ENCODE measurements around the gene NUDT22. TPM values are rescaled to one million over a fixed set of nuclear protein-coding genes. Genes with fewer than 3 reads are reported as not detected.

Gene NUDT22
- total and polyA plus RNA-seq, 2 of the 4 experiments (the other 2 are of a cell fraction), result 21.3 to 44.6 TPM

DNA sequence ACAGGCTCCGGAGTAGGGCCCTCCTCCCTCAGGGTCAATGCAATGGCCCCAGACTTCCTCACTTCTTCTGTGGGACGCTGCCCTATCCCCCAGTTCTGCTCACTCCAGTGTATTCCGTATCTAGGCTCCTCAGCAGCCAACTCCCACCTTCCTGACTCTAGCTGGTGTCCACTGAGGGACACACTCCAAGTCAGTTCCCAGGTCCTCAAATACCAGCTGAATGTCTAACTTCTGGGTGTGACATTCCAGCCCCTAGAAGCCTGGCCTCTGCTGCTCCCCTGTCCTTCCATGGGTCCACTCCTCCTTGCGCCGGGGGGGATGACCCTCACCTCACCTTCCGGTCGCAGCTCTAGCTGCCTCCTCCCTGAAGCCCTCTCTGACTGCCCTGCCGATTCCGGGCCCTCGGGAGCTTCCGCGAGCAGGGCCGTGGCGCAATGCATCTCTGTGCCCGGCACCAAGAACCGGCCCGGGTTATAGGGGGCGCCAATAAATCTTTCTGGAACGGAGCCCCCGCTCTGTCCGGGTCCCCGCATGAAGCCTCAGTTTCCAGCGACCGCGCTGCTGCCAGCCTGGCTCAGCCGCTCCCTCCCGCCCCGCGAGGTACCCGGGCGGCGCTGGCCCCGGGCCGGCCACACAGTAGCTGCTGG lies 42.9 kb downstream of the NUDT22 start:
- ChIA-PET POLR2A (ENCODE audit: unreplicated experiment) (interaction anchor here (1.2 kb wide), 1 partner anchor 19 kb away, joined by 3 read pairs; no protein-coding TSS in a partner anchor), CTCF (interaction anchor here (1.3 to 1.5 kb wide), 2 partner anchors 8 to 65 kb away, joined by 3 read pairs; no protein-coding TSS in a partner anchor)
- Histone ChIP-seq H3K56ac (ENCODE audit: extremely low read depth, insufficient read depth, low read length) (peak overlapping the region; percentile 82), H2BK15ac (ENCODE audit: low read depth, low read length) (0 out of 3 replicates have a peak overlapping the region, but pooled peaks have one; percentile 39), H4K5ac (ENCODE audit: low read depth, low read length) (peak overlapping the region; percentile 51), H2BK5ac (ENCODE audit: low read depth, low read length, poor library complexity, severe bottlenecking) (peak overlapping the region; percentile 61), H3K9ac (ENCODE audit: low read depth, low read length) (peak overlapping the region; percentile 75), H3K4ac (ENCODE audit: low read depth, low read length) (peak overlapping the region; percentile 88), H3K27me3 (ENCODE audit: control insufficient read depth, insufficient read depth, low read length) (no peaks in the 10 kb centered on the region), H3K4me3 (ENCODE audit: insufficient read depth, low read depth, low read length) (peak overlapping the region; percentile 56), H3K4me1 (ENCODE audit: control insufficient read depth, insufficient read depth, low read length) (peaks cover 11% of the 10 kb centered on the region), H2BK20ac (ENCODE audit: low read depth, low read length) (0 out of 2 replicates have a peak overlapping the region, but pooled peaks have one; percentile 20), H3K9me3 (ENCODE audit: control insufficient read depth, insufficient read depth, low read length) (no peaks in the 10 kb centered on the region), H3K23ac (ENCODE audit: low read depth, low read length) (peak overlapping the region; percentile 74), H3K18ac (ENCODE audit: low read depth, low read length) (peak overlapping the region; percentile 1; the same call in 1 of the 2 replicates), H3K79me1 (ENCODE audit: low read depth in 1 of 2, low read length in 2 of 2) (peaks cover 9 to 33% of the 10 kb centered on the region in 2 experiments), H4K91ac (ENCODE audit: insufficient read depth, low read depth, low read length) (peak overlapping the region; percentile 94), H4K8ac (ENCODE audit: low read depth in 2 of 2, low read length in 2 of 2) (peak overlapping the region; percentile 77 to 96), H2BK120ac (ENCODE audit: low read depth, low read length) (peak overlapping the region; percentile 67), H3K36me3 (ENCODE audit: control insufficient read depth, insufficient read depth, low read length) (peaks cover 10% of the 10 kb centered on the region; the same call in 1 of the 2 replicates), H2AK5ac (ENCODE audit: low read depth, low read length) (peak overlapping the region; percentile 94), H3K14ac (replicated peaks; ENCODE audit: low read depth, low read length) (peak overlapping the region; percentile 87), H3K9me1 (ENCODE audit: insufficient read depth, low read length) (peaks cover 5% of the 10 kb centered on the region; the same call in 1 of the 2 replicates), H4K20me1 (ENCODE audit: insufficient read depth, low read length) (no peaks in the 10 kb centered on the region; the same call in 1 of the 2 replicates), H2AK9ac (replicated peaks; ENCODE audit: low read depth, low read length, poor library complexity) (peak overlapping the region; percentile 90), H3K4me2 (ENCODE audit: low read depth, low read length) (peak overlapping the region; percentile 73), H3K27ac (ENCODE audit: insufficient read depth, low read length) (peak overlapping the region; percentile 76), H2AFZ (replicated peaks; ENCODE audit: low read length, poor library complexity) (peak overlapping the region; percentile 96)
- intact Hi-C loops (cut with micrococcal nuclease), result loop anchor here (1.0 kb wide), 1 partner anchor 39 kb away; the partner anchor contains the start of gene DNAJC4
- peak; percentile 37; the same call in 1 of the 2 replicates for TF ChIP-seq CEBPB (IDR thresholded peaks at IDR 0.05; ENCODE audit: low read depth, low read length)
- TF ChIP-seq, protein P1, sequence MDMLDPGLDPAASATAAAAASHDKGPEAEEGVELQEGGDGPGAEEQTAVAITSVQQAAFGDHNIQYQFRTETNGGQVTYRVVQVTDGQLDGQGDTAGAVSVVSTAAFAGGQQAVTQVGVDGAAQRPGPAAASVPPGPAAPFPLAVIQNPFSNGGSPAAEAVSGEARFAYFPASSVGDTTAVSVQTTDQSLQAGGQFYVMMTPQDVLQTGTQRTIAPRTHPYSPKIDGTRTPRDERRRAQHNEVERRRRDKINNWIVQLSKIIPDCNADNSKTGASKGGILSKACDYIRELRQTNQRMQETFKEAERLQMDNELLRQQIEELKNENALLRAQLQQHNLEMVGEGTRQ (IDR thresholded peaks at IDR 0.05; ENCODE audit: low read depth, low read length), result no peak
- ATAC-seq (ENCODE audit: low read depth) (peak; percentile 10), DNase-seq (peak; percentile 41)
- dilution Hi-C loops (cut with HindIII; ENCODE audit: low sequenced_read_pairs, unreplicated experiment), result no loop called here
- no TSS peak for BruUV-seq (replicated peaks)
- 20% methylated on average over 1 of the region's 34 CpGs; no CpG with 5 or more reads in 1 of the 2 experiments for WGBS, 2 experiments (ENCODE audit: extremely low coverage in 2 of 2, insufficient read length in 1 of 2)
- in situ Hi-C loops (cut with MboI; ENCODE audit: low sequenced_read_pairs), result no loop called here

Measured in IMR-90 (cell line).